Measurements from ENCODE around the gene PLXNA4. TPM values are rescaled to one million over a fixed set of nuclear protein-coding genes. Genes with fewer than 3 reads are reported as not detected.

PLXNA4 gene
- total RNA-seq, 4 donors from 2014 or later = 0.31 to 0.66 (median 0.43) TPM

GRCh38 chr7:132562690-132563089 lies 13.6 kb downstream of the PLXNA4 start:
- in situ Hi-C loops (cut with MboI; ENCODE audit: low sequenced_read_pairs in 4 of 4) = no loop called here
- Histone ChIP-seq H3K36me3 (no peaks in the 10 kb centered on the region), H3K4me3 (no peak overlapping the region), H3K4me1 (no peaks in the 10 kb centered on the region), H3K27me3 (peaks cover 0 to 4% (median 0%) of the 10 kb centered on the region in 3 donors), H3K9me3 (no peaks in the 10 kb centered on the region), H3K27ac (no peak overlapping the region)
- no peak for TF ChIP-seq POLR2A (IDR thresholded peaks at IDR 0.05)
- TF ChIP-seq, protein P1, sequence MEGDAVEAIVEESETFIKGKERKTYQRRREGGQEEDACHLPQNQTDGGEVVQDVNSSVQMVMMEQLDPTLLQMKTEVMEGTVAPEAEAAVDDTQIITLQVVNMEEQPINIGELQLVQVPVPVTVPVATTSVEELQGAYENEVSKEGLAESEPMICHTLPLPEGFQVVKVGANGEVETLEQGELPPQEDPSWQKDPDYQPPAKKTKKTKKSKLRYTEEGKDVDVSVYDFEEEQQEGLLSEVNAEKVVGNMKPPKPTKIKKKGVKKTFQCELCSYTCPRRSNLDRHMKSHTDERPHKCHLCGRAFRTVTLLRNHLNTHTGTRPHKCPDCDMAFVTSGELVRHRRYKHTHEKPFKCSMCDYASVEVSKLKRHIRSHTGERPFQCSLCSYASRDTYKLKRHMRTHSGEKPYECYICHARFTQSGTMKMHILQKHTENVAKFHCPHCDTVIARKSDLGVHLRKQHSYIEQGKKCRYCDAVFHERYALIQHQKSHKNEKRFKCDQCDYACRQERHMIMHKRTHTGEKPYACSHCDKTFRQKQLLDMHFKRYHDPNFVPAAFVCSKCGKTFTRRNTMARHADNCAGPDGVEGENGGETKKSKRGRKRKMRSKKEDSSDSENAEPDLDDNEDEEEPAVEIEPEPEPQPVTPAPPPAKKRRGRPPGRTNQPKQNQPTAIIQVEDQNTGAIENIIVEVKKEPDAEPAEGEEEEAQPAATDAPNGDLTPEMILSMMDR (IDR thresholded peaks at IDR 0.05 in 4 of 5, conservative IDR thresholded peaks at IDR 0.05 in 1 of 5) = no peak
- no peak for ATAC-seq
- no peak for DNase-seq
- intact Hi-C loops (cut with DNase I; ENCODE audit: low total_unique reads) = no loop called here

- no peaks in the 10 kb centered on the region for H3K9me3 ChIP-seq
Observed at GRCh38 chr7:132561763-132562162, 14.5 kb downstream of the PLXNA4 start.

DNA sequence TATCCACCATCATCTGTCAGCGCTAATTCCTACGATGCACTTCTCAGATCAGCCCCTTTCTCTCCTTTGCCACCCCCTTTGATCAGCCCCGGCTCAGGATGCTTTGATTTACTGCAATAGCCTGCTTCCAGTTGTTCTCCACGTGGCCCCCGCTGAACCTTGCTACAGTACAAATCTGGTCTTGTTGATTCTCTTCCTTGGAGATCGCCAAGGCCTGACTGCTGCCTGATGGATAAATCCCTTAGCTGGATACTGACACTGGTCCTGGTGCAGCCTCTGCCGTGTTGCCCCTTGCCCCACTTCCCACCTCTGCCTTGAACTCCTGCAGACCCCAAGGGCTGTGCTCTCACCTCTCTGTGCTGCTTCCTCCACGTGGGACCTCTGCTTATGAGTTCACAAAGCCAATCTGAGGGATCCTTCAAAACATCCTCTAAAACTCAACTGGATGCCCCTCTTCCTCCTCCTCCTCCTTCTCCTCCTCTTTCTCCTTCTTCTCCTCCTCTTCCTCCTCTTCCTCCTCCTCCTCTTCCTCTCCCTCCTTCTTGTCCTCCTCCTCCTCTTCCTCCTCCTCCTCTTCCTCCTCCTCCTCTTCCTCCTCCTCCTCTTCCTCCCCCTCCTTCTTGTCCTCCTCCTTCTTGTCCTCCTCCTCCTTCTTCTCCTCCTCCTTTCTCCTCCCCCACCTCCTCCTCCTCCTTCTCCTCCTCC lies 15.3 kb downstream of the PLXNA4 start:
- DNase-seq = no peak
- no peak overlapping the region for H3K4me3 ChIP-seq
- ATAC-seq = no peak
- H3K27ac ChIP-seq = no peak overlapping the region
- TF ChIP-seq, protein P1 (IDR thresholded peaks at IDR 0.05 in 4 of 5, conservative IDR thresholded peaks at IDR 0.05 in 1 of 5) = no peak
- TF ChIP-seq POLR2A (IDR thresholded peaks at IDR 0.05) = no peak
- H3K4me1 ChIP-seq = no peaks in the 10 kb centered on the region
- no peaks in the 10 kb centered on the region for H3K36me3 ChIP-seq
- H3K27me3 ChIP-seq = peaks cover 0 to 4% (median 0%) of the 10 kb centered on the region in 3 donors
- intact Hi-C loops (cut with DNase I; ENCODE audit: low total_unique reads) (no loop called here), in situ Hi-C loops (cut with MboI; ENCODE audit: low sequenced_read_pairs in 4 of 4) (no loop called here)
- no peaks in the 10 kb centered on the region for H3K9me3 ChIP-seq

More at GRCh38 chr7:132561763-132562162, 14.5 kb downstream of the PLXNA4 start:
- Histone ChIP-seq H3K4me1 (no peaks in the 10 kb centered on the region), H3K36me3 (no peaks in the 10 kb centered on the region), H3K27ac (no peak overlapping the region), H3K27me3 (peaks cover 0 to 4% (median 0%) of the 10 kb centered on the region in 3 donors), H3K4me3 (no peak overlapping the region)
- ATAC-seq (no peak), DNase-seq (no peak)
- TF ChIP-seq, protein P1 (IDR thresholded peaks at IDR 0.05 in 4 of 5, conservative IDR thresholded peaks at IDR 0.05 in 1 of 5) = no peak
- TF ChIP-seq POLR2A (IDR thresholded peaks at IDR 0.05) = no peak
- intact Hi-C loops (cut with DNase I; ENCODE audit: low total_unique reads) (no loop called here), in situ Hi-C loops (cut with MboI; ENCODE audit: low sequenced_read_pairs in 4 of 4) (no loop called here)

- intact Hi-C loops (cut with DNase I; ENCODE audit: low total_unique reads) (no loop called here), in situ Hi-C loops (cut with MboI; ENCODE audit: low sequenced_read_pairs in 4 of 4) (no loop called here)
- DNase-seq (no peak), ATAC-seq (no peak)
- Histone ChIP-seq H3K36me3 (no peaks in the 10 kb centered on the region), H3K27me3 (peaks cover 0 to 4% (median 0%) of the 10 kb centered on the region in 3 donors), H3K4me3 (no peak overlapping the region), H3K27ac (no peak overlapping the region), H3K9me3 (no peaks in the 10 kb centered on the region), H3K4me1 (no peaks in the 10 kb centered on the region)
- TF ChIP-seq POLR2A (IDR thresholded peaks at IDR 0.05) = no peak
- TF ChIP-seq, protein P1 (IDR thresholded peaks at IDR 0.05 in 4 of 5, conservative IDR thresholded peaks at IDR 0.05 in 1 of 5) = no peak
Observed at GRCh38 chr7:132560105-132560504, 16.2 kb downstream of the PLXNA4 start.
